SK-N-MC (cell line): ENCODE results near the gene GPR158.

Experiments
- EZH2 ChIP-seq: fragments of 200-600 bp; sonication (generic); IDR thresholded peaks from one replicate; pipeline ENCODE4 v1.6.1; 2017; ENCODE audit warnings: antibody characterized with exemption
- FOXP2 ChIP-seq: optimal IDR thresholded peaks from 2 replicates; pipeline ENCODE3; 2011; ENCODE audit warnings: mild to moderate bottlenecking, moderate library complexity; ENCODE audit not compliant: insufficient read depth; ENCODE audit errors: extremely low read length, control extremely low read depth
- POLR2AphosphoS5 ChIP-seq: IDR thresholded peaks from 2 replicates; pipeline ENCODE4 v1.6.1; 2012; ENCODE audit warnings: mild to moderate bottlenecking, low read depth, low read length, borderline replicate concordance

DNA sequence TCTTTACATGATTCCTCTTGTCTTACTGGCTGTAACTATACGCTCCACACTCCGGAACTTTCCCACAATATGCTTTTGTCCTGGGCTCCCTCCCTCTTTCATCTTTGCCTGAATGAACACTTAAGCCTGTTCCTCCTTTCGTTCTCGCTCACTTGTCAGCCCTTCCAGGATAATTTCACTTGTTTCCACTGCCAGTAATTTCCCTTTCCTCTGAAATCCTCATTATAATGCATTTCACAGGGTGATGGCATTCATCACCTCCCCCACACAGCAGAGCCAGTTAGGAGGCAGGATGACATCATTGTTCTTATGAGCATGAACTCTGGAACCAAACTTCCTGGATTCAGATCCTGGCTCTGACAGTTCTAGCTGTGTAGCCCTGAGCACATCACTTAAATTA is 372.6 kb downstream of the GPR158 start:
- TF ChIP-seq POLR2AphosphoS5 (no peak), EZH2 (no peak), FOXP2 (no peak)
